Loucy (cell line): ENCODE measurements around the gene GCHFR.

Source experiments
- CTCF ChIP-seq: fragments of 200-600 bp; sonication (generic); conservative IDR thresholded peaks from 2 replicates; pipeline ENCODE4 v1.5.1; 2014; ENCODE audit warnings: mild to moderate bottlenecking, antibody characterized with exemption, low read length
- EZH2phosphoT487 ChIP-seq: fragments of 200-600 bp; IDR thresholded peaks from 2 replicates; pipeline ENCODE4 v1.6.1; 2018; ENCODE audit warnings: antibody characterized with exemption, mild to moderate bottlenecking, moderate library complexity, borderline replicate concordance

- TF ChIP-seq CTCF (no peak), EZH2phosphoT487 (no peak)
These were observed 26.8 kb upstream of the GCHFR start for GRCh38 chr15:40737048-40737447.
